SK-N-MC (cell line): ENCODE measurements around the gene KIAA1671.

Experiments used
- DNase-seq: peaks from one replicate; pipeline ENCODE4 v3.0.0-alpha.2; 2011; ENCODE audit warnings: low read depth, low spot score
- H3K27ac ChIP-seq: fragments of 200-600 bp; sonication (generic); 2 replicates; pipeline ENCODE4 v1.5.1; 2016; ENCODE audit warnings: mixed run types
- H3K36me3 ChIP-seq: fragments of 200-600 bp; sonication (generic); 2 replicates; pipeline ENCODE4 v1.6.1; 2017; ENCODE audit warnings: antibody characterized with exemption, low read length, mixed read lengths; ENCODE audit not compliant: insufficient read depth
- H3K4me3 ChIP-seq: fragments of 200-600 bp; sonication (generic); 2 replicates; pipeline ENCODE4 v1.5.1; 2016
- H3K9ac ChIP-seq: fragments of 200-600 bp; sonication (generic); 2 replicates; pipeline ENCODE4 v1.8.0; 2017; ENCODE audit warnings: mixed run types, mixed read lengths; ENCODE audit not compliant: insufficient read length
- H3K9me3 ChIP-seq: fragments of 200-600 bp; sonication (generic); 2 replicates; pipeline ENCODE4 v1.6.1; 2017; ENCODE audit warnings: low read depth, mild to moderate bottlenecking, antibody characterized with exemption, low read length, moderate library complexity, mixed read lengths
- EZH2 ChIP-seq: fragments of 200-600 bp; sonication (generic); IDR thresholded peaks from one replicate; pipeline ENCODE4 v1.6.1; 2017; ENCODE audit warnings: antibody characterized with exemption
- FOXP2 ChIP-seq: optimal IDR thresholded peaks from 2 replicates; pipeline ENCODE3; 2011; ENCODE audit warnings: mild to moderate bottlenecking, moderate library complexity; ENCODE audit not compliant: insufficient read depth; ENCODE audit errors: extremely low read length, control extremely low read depth
- POLR2AphosphoS5 ChIP-seq: IDR thresholded peaks from 2 replicates; pipeline ENCODE4 v1.6.1; 2012; ENCODE audit warnings: mild to moderate bottlenecking, low read depth, low read length, borderline replicate concordance

Gene KIAA1671

DNA sequence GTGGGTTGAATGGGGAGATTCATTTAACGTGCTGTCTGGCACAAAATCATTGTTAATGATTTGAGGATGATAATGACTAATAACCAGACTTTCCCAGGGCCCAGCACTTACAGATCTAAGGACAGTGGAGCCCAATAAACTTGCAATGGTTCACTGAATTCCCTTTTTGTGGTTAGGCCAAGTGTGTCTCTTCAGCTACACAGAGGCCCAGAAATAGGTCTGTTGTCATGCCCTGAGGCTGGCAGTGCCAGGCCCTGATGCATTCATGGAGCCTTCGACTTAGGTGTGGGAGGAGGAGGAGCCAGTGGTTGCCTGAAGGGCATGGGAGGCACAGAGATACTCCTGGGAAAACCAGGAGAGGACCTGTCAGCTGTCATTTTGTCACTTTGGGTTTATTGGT lies 56.1 kb downstream of the KIAA1671 start:
- no peak for DNase-seq
- Histone ChIP-seq H3K27ac (no peak overlapping the region), H3K36me3 (no peaks in the 10 kb centered on the region), H3K4me3 (no peak overlapping the region), H3K9me3 (no peaks in the 10 kb centered on the region), H3K9ac (no peak overlapping the region)
- TF ChIP-seq POLR2AphosphoS5 (no peak), FOXP2 (no peak), EZH2 (no peak)

DNA sequence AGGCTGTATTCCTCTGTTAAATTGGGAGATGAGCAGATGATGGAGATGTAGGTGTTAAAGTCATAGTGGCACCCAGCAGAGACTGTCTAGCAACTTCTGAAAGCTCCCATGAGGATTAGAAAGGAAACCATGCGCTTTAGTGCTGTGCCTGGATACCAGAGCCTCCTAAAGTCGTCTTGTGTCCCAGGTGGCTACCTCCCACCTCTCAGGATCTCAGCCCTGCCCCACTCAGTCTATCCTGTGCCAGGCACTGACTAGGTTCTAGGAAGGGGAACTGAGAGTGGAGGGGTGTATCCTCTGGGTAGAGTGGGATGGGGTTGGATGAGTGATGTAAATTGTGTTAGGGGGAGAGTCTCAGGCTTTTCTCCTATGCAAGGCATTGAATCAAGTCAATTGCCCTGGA lies 60.2 kb downstream of the KIAA1671 start:
- H3K36me3 ChIP-seq, result no peaks in the 10 kb centered on the region
- no peak overlapping the region for H3K4me3 ChIP-seq
- H3K9me3 ChIP-seq, result no peaks in the 10 kb centered on the region
- H3K9ac ChIP-seq, result no peak overlapping the region
- no peak for DNase-seq
- TF ChIP-seq POLR2AphosphoS5 (no peak), EZH2 (no peak), FOXP2 (no peak)
- no peak overlapping the region for H3K27ac ChIP-seq

DNA sequence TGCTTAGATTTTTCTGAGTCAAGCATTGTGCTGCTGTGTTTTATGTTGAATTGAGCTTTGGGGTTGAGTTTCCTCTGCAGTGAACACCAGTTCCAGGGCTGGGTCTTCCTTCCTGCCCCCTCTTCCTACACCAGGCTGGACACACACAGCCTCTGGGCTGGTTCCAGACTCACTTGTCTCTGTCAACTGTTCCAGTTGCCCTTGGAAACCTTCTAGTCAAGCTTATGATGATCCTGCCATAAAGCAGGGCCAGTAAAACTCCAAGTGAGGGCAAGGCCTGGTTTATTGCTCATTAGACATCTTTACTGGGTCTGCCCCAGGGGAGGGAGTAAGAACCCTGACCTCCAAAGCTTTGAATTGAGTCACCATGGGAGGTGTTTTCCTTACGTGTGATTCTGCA lies 61.1 kb downstream of the KIAA1671 start:
- Histone ChIP-seq H3K9ac (no peak overlapping the region), H3K27ac (no peak overlapping the region), H3K9me3 (no peaks in the 10 kb centered on the region), H3K4me3 (no peak overlapping the region), H3K36me3 (no peaks in the 10 kb centered on the region)
- TF ChIP-seq POLR2AphosphoS5, result no peak
- no peak for TF ChIP-seq EZH2
- TF ChIP-seq FOXP2, result no peak
- no peak for DNase-seq

DNA sequence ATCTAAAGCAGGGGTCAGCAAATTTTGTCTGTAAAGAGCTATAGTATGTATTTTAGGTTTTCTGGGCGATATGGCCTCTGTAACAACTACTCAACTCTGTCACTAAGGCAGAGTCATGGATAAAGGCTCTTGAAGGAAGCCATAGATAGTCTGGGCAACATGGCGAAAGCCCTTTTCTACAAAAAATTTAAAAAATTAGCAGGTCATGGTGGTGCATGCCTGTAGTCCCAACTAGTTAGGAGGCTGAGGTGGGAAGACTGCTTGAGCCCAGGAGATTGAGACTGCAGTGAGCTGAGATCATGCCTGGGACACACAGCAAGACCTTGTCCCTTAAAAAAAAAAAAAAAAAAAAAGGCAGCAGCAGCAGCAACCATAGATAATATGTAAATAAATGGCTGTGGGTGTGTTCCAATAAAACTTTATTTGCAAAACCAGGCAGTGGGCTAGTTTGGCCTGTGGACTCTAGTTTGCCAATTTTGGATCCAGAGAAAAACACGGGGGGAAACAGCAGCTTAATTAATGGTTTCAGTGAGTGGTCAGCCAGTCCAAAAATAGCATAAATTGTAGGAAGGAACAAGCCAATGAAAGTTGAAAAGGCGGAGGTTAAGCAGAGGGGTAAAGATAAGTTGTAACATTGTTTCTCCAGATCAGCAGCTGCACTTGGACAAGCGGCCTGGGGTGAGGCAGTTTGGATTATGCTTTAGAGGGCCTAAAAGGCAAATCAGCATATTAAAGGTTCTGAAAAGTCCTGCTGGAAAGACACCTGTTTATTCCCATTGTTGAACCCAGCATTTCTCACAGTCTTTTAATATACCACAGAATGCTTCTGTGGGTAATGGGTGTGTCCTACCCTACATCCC lies 62.6 kb downstream of the KIAA1671 start:
- DNase-seq, result no peak
- no peaks in the 10 kb centered on the region for H3K36me3 ChIP-seq
- no peaks in the 10 kb centered on the region for H3K9me3 ChIP-seq
- no peak overlapping the region for H3K4me3 ChIP-seq
- H3K27ac ChIP-seq, result no peak overlapping the region
- no peak overlapping the region for H3K9ac ChIP-seq
- no peak for TF ChIP-seq EZH2
- no peak for TF ChIP-seq FOXP2
- no peak for TF ChIP-seq POLR2AphosphoS5

DNA sequence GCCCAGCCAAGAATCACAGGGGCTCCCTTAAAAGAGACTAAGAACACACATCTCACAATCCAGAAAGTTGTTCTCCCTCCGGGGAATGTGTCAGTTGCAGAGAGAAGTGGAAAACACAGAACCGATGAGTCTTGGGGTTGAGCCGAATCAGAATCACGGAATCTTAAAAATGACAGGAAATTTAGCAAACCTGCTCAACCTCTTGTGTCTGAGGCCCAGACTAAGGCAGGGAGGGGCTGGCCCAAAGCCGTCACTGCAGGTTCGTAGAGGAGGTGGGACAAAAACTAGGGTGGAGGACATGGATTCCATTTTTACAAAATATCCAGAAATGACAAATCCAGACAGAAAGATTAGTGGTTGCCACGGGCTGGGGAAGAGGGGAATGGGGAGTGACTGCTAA lies 63.8 kb downstream of the KIAA1671 start:
- TF ChIP-seq EZH2 (no peak), POLR2AphosphoS5 (no peak), FOXP2 (no peak)
- no peak for DNase-seq
- Histone ChIP-seq H3K36me3 (no peaks in the 10 kb centered on the region), H3K9me3 (no peaks in the 10 kb centered on the region), H3K27ac (no peak overlapping the region), H3K9ac (no peak overlapping the region), H3K4me3 (no peak overlapping the region)

DNA sequence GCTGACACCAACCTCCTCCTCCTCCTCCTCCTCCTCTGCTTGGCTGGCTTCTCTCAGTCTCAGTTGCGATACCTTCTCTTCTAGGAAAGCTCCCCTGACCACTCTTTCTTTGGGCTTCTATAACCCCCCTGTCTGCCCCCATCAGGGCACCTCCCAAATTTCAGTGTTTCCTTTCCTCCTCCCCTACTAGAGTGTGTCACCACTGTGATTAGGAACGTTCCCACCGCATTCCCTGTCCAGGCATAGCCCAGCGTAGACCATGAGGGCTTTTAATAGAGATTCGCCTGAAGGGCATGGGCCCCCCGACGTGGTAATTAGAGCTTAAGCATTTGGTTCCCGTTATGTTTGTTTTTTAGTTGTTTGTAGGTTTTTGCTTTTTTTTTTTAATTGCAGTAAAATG lies 65.5 kb downstream of the KIAA1671 start:
- no peak for DNase-seq
- TF ChIP-seq FOXP2 (no peak), EZH2 (no peak), POLR2AphosphoS5 (no peak)
- Histone ChIP-seq H3K27ac (no peak overlapping the region), H3K4me3 (no peak overlapping the region), H3K9ac (no peak overlapping the region), H3K9me3 (no peaks in the 10 kb centered on the region), H3K36me3 (no peaks in the 10 kb centered on the region)

DNA sequence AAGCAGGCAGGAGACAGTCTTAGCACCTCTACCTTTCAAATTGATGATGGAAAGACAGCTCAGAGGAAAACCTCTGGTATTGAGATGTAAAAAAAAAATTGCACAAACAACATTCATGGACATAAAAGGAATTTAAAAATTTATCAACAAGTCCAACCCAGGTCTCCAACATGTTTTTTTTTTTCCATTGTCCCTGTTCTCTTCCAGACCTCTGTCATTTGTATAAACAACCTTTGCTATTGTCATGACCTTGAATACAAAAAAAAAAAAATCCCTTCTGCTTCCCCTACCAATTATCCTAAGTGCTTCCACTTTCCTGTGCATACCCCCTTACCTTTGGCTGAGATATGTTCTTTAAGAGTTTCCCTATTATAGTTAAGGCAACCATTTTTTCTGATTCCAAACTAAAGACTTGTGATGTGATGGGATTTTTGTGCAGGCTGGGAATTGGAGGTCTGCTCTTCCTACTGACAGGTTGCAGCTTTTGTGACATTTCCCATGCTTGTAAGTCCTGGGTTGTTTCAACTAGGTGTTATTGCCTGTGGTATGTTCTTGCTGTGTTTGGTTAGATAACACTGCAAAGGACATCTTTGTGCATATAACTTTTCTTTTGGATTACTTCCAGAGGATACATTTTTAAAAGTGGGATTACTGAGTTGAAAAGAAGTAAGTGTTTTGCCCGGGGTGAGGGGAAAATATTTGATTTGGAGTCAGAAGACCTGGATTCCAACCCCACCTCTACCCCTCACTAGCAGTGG lies 67.1 kb downstream of the KIAA1671 start:
- no peaks in the 10 kb centered on the region for H3K36me3 ChIP-seq
- H3K4me3 ChIP-seq, result no peak overlapping the region
- no peak overlapping the region for H3K27ac ChIP-seq
- H3K9ac ChIP-seq, result no peak overlapping the region
- no peaks in the 10 kb centered on the region for H3K9me3 ChIP-seq
- TF ChIP-seq EZH2 (no peak), POLR2AphosphoS5 (no peak), FOXP2 (no peak)
- no peak for DNase-seq

DNA sequence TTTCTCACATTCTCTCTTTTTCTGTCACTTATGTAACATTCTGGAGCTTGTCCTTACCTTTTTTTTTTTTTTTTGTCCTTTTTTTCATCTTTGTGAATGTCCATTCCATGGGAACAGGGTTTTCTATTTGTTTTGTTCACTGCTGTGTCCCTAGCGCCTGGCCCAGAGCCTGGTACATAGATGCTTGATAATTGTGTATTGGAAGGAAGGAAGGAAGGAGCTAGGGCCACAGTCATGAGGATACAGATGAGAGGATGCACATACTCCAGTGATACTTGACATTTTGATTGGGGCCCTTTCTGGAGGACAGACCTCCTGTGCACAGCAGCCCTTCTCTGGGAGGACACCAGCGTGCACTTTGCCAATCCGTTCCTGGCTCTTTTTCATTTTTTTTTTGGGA lies 68.9 kb downstream of the KIAA1671 start:
- Histone ChIP-seq H3K9me3 (no peaks in the 10 kb centered on the region), H3K36me3 (no peaks in the 10 kb centered on the region), H3K9ac (no peak overlapping the region), H3K4me3 (no peak overlapping the region), H3K27ac (no peak overlapping the region)
- TF ChIP-seq POLR2AphosphoS5, result no peak
- no peak for TF ChIP-seq FOXP2
- no peak for TF ChIP-seq EZH2
- DNase-seq, result no peak
